ENCODE data around the gene LONRF2.
"Not testable (repeated sequence)": the region's sequence is repeated elsewhere in the genome, so short reads cannot be mapped to it uniquely, and the experiment has no call there.

The LONRF2 gene

GRCh38 chr2:100321866-100322820 lies at the start of gene LONRF2:
TSS of gene LONRF2 (minus strand) at chr2:100322501. CDS start at chr2:100322093, 408 bp downstream.
- peak; percentile 76 for DNase-seq

DNA sequence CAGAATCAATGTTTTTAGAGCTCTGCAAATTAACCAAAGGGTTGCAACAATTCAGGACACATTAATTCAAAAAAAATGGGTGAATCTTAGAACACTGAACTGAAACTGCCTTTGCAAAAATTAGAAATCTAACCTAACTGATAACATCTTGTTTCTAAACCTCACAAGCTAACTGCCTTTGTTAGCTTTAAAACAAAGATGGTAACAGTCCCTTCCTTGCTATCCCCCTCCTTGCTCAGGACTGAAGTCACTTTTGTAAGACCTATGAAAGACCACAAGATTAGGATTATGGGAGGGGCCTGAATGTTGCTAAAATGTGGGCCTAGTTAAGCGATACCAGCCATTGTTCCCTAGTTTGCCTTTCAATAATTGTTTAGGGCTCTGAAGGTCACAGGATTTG lies 44.9 kb upstream of the LONRF2 start:
- DNase-seq, result no peak

DNA sequence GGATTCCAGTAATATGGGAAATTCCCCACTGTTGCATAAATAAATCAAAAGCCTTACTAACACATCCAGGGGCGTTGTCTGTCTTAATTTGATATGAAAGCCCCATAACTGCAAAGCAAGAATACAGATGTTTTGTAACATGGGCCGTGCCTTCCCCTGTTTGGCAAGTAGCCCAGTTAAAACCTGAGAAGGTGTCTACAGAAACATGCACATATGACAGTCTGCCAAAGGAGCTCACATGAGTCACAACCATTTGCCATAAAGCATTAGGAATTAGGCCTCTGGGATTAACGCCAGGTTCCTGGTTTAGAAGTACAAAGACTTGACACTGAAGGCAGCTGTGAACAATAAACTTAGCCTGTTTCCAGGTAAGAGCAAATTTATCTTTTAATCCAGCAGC lies 43.1 kb upstream of the LONRF2 start:
- DNase-seq, result peak; percentile 13

DNA sequence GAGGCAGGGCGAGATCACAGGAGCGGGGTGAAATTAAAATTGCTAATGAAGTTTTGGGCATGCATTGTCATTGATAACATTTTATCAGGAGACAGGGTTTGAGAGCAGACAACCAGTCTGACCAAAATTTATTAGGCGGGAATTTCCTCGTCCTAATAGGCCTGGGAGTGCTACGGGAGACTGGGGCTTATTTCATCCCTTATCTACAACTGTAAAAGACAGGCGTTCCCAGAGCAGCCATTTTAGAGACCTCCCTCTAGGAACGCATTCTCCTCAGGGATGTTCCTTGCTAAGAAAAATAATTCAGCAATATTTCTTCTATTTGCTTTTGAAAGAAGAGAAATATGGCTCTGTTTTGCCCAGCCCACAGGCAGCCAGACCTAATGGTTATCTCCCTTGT lies 40.0 kb upstream of the LONRF2 start:
- not testable (repeated sequence) for DNase-seq

DNA sequence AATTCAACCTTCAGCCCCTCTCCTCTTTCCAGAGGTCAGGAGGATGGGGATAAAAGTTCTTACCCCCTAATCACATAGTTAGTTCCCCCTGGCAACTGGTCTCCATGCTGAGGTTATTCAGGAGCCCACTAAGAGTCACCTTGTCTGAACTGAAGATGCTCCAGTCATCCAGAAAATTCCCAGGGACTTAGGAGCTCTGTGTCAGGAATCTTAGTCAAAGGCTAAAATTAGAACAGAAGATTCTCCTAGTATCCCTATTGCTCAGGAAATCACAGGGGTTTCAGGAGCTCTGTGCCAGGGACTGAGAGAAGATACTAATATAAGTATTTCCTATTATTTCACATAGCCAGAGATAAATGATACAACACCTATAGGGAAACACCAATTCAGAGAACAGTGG lies 37.3 kb upstream of the LONRF2 start:
- no peak for DNase-seq

GRCh38 chr2:100358554-100358953 lies 36.3 kb upstream of the LONRF2 start:
- no peak for DNase-seq

GRCh38 chr2:100352521-100352920 lies 30.2 kb upstream of the LONRF2 start:
- DNase-seq, result no peak

GRCh38 chr2:100350661-100351185 lies 28.4 kb upstream of the LONRF2 start:
- DNase-seq, result no peak

DNA sequence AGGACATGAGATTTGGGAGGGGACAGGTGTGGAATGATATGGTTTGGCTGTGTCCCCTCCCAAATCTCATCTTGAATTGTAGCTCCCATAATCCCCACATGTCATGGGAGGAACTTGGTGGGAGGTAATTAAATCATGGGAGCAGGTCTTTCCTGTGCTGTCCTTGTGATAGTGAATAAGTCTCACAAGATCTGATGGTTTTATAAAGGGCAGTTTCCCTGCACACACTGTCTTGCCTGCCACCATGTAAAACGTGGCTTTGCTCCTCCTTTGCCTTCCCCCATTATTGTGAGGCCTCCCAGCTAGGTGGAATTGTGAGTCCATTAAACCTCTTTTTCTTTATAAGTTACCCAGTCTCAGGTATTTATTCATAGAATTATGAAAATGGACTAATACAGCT lies 22.8 kb upstream of the LONRF2 start:
- not testable (repeated sequence) for DNase-seq

- no peak for DNase-seq
These were observed 22.1 kb upstream of the LONRF2 start for GRCh38 chr2:100344433-100344832.

DNA sequence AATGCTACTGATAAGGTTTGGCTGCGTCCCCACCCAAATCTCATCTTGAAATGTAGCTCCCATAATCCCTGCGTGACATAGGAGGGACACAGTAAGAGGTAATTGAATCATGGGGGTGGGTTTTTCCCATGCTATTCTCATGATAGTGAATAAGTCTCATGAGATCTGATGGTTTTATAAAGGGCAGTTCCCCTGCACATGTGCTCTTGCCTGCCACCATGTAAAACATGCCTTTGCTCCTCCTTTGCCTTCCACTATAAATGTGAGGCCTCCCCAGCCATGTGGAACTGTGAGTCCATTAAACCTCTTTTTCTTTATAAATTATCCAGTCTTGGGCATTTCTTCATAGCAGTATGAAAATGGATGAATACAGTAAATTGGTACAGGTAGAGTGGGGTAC lies 20.2 kb upstream of the LONRF2 start:
- not testable (repeated sequence) for DNase-seq

GRCh38 chr2:100339823-100340222 lies 17.5 kb upstream of the LONRF2 start:
- DNase-seq, result peak; percentile 3

- no peak for DNase-seq
These were observed 12.6 kb upstream of the LONRF2 start for GRCh38 chr2:100334929-100335328.

GRCh38 chr2:100327742-100328141 lies 5.4 kb upstream of the LONRF2 start:
- no peak for DNase-seq

DNA sequence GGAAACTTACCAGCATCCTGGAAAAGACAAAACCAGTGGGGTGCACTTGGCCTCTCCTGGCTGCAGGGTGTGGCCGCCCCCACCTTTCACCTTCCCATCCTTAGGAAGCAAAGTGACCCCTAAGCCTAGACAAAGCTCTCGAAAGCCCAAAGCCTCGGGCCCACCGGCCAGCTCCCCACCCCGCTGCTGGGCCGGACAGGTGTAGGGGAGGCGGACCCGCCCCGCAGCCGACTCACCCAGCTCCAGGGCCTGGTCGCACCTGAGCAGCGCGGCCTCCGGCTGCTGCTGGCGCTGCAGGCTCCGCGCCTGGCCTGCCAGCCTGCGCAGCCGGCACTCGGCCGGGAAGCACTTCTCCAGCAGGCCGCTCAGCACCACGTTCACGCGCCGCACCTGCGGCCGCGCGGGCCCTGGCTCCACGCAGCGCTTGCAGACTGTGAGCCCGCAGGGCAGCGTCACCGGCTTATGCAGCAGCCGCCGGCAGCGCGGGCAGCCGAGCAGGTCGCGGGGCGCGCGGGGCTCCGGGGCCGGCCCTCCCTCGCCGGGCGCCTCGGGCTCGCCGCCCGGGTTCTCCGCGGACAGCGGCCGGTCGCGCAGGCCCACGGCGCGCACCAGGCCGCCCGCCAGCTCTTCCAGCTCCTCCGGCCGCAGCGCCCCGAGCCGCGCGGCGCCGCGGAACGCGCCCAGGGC lies 979 bp downstream of the LONRF2 start:
- peak; percentile 65 for DNase-seq

DNA sequence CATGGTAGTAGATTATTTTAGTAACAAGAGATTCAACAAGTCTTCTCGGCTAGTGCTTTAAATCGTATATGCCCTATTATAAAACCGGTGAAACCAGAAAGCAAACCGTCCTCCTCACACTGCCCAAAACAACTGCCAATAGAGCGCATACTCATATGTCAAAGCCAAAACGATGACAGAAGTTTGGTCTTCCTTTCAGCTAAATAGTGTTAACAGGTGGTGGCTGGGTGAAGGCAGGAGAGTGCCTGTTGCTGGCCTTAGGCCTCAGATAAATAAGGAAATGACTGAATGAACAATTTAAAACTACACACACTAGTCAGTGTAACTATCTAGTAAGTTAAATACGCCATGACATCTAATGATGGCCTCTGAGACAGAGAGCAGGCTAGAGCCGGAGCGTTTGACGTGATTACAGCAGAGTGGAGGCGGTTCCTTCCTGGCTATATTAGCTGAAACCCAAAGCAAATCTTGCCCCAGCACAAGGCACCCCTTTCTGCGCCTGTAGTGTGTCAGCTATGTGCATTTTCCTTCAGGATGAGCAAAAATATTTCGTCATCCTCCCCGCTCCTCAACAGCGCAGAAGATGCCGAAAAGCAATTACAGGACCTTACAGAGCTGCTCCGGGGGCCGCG lies 1.6 kb downstream of the LONRF2 start:
- DNase-seq, result peak; percentile 73

- no peak for DNase-seq
These were observed 4.7 kb downstream of the LONRF2 start for GRCh38 chr2:100317634-100318033.

DNA sequence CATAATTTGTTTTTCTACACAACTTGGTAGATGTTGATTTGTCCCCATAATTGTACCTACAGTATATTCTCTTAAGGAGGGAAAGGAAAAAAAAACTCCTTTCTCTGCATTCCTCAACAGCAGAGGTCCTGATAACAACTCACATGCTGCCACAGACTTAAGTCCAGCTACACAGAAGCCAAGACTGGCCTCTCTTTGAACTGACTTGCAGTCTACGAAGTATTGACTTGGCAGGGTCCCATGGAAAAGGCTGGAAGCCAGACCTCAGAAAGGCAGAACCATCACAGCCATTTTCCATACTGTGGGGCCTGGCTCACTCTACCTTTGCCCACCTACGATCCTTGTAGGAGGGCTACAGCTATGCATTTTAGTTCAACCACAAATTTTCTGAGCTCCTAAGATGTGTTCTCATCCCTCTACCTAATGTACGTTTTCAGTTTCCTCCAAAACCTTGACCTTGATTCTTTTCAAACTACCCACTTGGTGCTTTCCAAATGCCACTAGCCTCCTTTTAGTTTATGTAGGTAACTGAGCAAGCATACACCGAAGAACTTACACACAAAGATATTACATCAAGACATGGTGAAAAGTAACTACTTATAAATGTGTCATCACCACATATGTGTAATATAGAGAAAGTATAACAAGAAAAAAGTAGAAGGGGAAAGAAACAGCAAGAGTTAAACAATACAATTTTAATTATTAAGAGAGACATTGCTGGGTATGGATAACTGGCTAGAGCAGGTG lies 12.2 kb downstream of the LONRF2 start:
- no peak for DNase-seq

DNA sequence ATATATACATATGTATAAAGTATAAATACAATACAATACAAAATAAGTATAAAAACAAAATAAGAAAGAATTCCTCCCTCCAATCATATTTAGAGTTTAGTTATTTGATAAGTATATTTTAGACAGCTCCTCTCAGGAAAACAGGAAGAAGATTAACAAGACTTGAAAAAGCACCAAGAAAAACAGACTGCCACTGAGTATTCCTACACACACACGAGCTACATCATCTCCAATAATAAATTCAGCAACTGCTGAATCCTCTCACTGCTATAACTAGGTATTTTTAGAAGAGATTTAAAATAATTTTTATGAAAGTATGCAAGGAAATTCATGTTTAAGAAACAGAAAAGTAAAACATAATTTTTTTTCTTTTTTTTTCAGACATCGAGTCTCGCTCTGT lies 13.0 kb downstream of the LONRF2 start:
- DNase-seq, result no peak

GRCh38 chr2:100303744-100304143 lies 18.6 kb downstream of the LONRF2 start:
- no peak for DNase-seq

- no peak for DNase-seq
These were observed 19.8 kb downstream of the LONRF2 start for GRCh38 chr2:100302585-100302892.

- no peak for DNase-seq
These were observed 20.3 kb downstream of the LONRF2 start for GRCh38 chr2:100301881-100302584.

All from NCI-H345 (cell line).